Measurements from ENCODE around the gene TCF7L1. TPM values are rescaled to one million over a fixed set of nuclear protein-coding genes. Genes with fewer than 3 reads are reported as not detected.

Gene TCF7L1
- total and polyA plus RNA-seq, 9 of the 15 experiments (the other 6 are each of a cell fraction or from before 2014, with no cell fraction given) = 0.03 to 0.11 (median 0.07) TPM; not detected in 5

DNA sequence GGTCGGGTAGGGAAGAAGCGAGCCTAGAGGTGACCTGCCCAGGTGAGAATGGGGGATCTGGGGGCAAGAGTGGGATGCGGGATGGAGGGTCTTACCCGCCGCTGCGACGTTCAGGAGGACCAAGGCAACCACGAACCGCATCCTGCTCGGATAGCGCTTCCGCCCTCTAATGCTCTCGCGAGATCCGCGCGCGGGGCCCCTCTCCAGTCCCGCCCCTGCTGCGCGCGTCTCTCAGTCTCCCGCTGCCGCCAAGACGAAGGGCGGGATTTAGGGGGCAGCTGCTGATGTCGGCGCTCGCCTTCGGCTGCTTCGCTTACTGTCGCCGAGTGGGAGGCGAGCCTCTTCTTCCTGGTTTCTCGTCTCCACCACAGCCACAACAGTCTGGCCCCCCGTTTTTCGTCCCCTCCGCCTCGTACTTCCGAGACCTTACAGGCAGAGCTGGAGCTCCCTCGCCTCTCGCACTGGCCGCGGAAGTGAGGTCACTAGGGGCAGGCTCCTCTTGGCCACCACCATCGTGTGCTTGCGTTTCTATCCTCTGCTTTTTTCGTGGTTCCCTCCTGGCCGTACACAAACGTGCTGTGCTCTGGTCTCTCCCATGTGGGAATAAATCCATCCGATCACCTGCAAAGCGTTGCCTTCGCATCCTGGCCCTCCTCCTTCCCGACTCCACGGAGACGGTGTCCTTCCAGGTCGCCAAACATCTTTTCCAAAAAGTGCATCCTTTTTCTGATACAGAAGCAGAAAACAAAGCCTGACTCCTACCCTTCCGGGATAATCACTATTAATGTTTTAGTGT, 194.8 kb downstream of the TCF7L1 start, which contains the start of gene TGOLN2 (continued):
- TF ChIP-seq ZNF449 (CRISPR knock-in tag; IDR thresholded peaks at IDR 0.05) = no peak
- peak; percentile 26 for TF ChIP-seq HNRNPLL (IDR thresholded peaks at IDR 0.05; ENCODE audit: low read depth, low read length, poor library complexity, severe bottlenecking)
- TF ChIP-seq, protein P1, sequence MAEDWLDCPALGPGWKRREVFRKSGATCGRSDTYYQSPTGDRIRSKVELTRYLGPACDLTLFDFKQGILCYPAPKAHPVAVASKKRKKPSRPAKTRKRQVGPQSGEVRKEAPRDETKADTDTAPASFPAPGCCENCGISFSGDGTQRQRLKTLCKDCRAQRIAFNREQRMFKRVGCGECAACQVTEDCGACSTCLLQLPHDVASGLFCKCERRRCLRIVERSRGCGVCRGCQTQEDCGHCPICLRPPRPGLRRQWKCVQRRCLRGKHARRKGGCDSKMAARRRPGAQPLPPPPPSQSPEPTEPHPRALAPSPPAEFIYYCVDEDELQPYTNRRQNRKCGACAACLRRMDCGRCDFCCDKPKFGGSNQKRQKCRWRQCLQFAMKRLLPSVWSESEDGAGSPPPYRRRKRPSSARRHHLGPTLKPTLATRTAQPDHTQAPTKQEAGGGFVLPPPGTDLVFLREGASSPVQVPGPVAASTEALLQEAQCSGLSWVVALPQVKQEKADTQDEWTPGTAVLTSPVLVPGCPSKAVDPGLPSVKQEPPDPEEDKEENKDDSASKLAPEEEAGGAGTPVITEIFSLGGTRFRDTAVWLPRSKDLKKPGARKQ (CRISPR knock-in tag; IDR thresholded peaks at IDR 0.05) = no peak
- TF ChIP-seq GATA2 (CRISPR knock-in tag; IDR thresholded peaks at IDR 0.05) = no peak
- TF ChIP-seq MAZ (CRISPR knock-in tag; conservative IDR thresholded peaks at IDR 0.05 in 1 of 2, IDR thresholded peaks at IDR 0.05 in 1 of 2) = peak; percentile 71 to 89
- no peak for TF ChIP-seq PPARD (CRISPR knock-in tag; IDR thresholded peaks at IDR 0.05)
- TF ChIP-seq ZBTB34 (CRISPR knock-in tag; IDR thresholded peaks at IDR 0.05) = no peak
- TF ChIP-seq SP2 (IDR thresholded peaks at IDR 0.05; ENCODE audit: extremely low read depth, low read depth, low read length, poor library complexity, severe bottlenecking) = no peak
- no peak for TF ChIP-seq ELK3 (CRISPR knock-in tag; IDR thresholded peaks at IDR 0.05)
- TF ChIP-seq ZKSCAN1 (IDR thresholded peaks at IDR 0.05; ENCODE audit: low read depth, low read length) = no peak
- TF ChIP-seq, protein P2, sequence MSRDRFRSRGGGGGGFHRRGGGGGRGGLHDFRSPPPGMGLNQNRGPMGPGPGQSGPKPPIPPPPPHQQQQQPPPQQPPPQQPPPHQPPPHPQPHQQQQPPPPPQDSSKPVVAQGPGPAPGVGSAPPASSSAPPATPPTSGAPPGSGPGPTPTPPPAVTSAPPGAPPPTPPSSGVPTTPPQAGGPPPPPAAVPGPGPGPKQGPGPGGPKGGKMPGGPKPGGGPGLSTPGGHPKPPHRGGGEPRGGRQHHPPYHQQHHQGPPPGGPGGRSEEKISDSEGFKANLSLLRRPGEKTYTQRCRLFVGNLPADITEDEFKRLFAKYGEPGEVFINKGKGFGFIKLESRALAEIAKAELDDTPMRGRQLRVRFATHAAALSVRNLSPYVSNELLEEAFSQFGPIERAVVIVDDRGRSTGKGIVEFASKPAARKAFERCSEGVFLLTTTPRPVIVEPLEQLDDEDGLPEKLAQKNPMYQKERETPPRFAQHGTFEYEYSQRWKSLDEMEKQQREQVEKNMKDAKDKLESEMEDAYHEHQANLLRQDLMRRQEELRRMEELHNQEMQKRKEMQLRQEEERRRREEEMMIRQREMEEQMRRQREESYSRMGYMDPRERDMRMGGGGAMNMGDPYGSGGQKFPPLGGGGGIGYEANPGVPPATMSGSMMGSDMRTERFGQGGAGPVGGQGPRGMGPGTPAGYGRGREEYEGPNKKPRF (IDR thresholded peaks at IDR 0.05; ENCODE audit: low read depth, low read length) = no peak
- TF ChIP-seq ZNF57 (CRISPR knock-in tag; IDR thresholded peaks at IDR 0.05) = no peak
- TF ChIP-seq ZNF384 (IDR thresholded peaks at IDR 0.05; ENCODE audit: low read depth, low read length) = 0 out of 2 replicates have a peak, but pooled peaks have one; percentile 4
- no peak for TF ChIP-seq SRSF1 (IDR thresholded peaks at IDR 0.05; ENCODE audit: low read depth, low read length)
- no peak for TF ChIP-seq ZNF583 (CRISPR knock-in tag; IDR thresholded peaks at IDR 0.05)
- no peak for TF ChIP-seq CCAR2 (IDR thresholded peaks at IDR 0.05; ENCODE audit: low read depth, low read length)
- no peak for TF ChIP-seq ZNF212 (CRISPR knock-in tag; IDR thresholded peaks at IDR 0.05)
- peak; percentile 74; the same call in 1 of the 2 replicates for TF ChIP-seq CREB1 (IDR thresholded peaks at IDR 0.05)
- TF ChIP-seq CREB1 (CRISPR knock-in tag; IDR thresholded peaks at IDR 0.05) = peak; percentile 65; the same call in 1 of the 2 replicates
- TF ChIP-seq ZKSCAN3 (CRISPR knock-in tag; IDR thresholded peaks at IDR 0.05) = no peak

Data from K562 (cell line).